ENCODE data around the gene IMP3. TPM values are rescaled to one million over a fixed set of nuclear protein-coding genes. Genes with fewer than 3 reads are reported as not detected.

Gene IMP3
- total and polyA plus RNA-seq, 4 donors = 45.2 to 94.8 (median 69.6) TPM

GRCh38 chr15:75672646-75673425 is 32.8 kb upstream of the IMP3 start:
- no peak for DNase-seq (ENCODE audit: low spot score)
- Histone ChIP-seq H3K4me3 (ENCODE audit: low read depth in 1 of 3, low read length in 3 of 3) (no peak overlapping the region), H3K4me1 (ENCODE audit: control insufficient read depth in 4 of 4, insufficient read depth in 4 of 4, low read length in 3 of 4) (peaks cover 0 to 2% (median 0%) of the 10 kb centered on the region in 4 donors), H3K27me3 (ENCODE audit: control insufficient read depth in 4 of 4, insufficient read depth in 4 of 4, low read length in 3 of 4) (no peaks in the 10 kb centered on the region), H3K9me3 (ENCODE audit: control insufficient read depth in 4 of 4, low read length in 3 of 4) (no peaks in the 10 kb centered on the region), H3K27ac (ENCODE audit: low read depth in 1 of 2, low read length in 2 of 2) (no peak overlapping the region), H3K9ac (ENCODE audit: low read depth in 1 of 2, low read length in 2 of 2) (no peak overlapping the region), H3K36me3 (ENCODE audit: control insufficient read depth in 4 of 4, insufficient read depth in 3 of 4, low read depth in 1 of 4, low read length in 3 of 4) (no peaks in the 10 kb centered on the region)
- TF ChIP-seq CTCF (IDR thresholded peaks at IDR 0.05; ENCODE audit: low read depth, low read length, missing input control) (no peak), SP1 (IDR thresholded peaks at IDR 0.05) (no peak), REST (IDR thresholded peaks at IDR 0.05) (no peak), YY1 (IDR thresholded peaks at IDR 0.05) (no peak)
- 76% methylated on average over 14 of the region's 14 CpGs for WGBS

GRCh38 chr15:75671730-75672602 is 31.9 kb upstream of the IMP3 start:
- 84% methylated on average over 11 of the region's 11 CpGs for WGBS
- H3K4me3 ChIP-seq (ENCODE audit: low read depth in 1 of 3, low read length in 3 of 3) = no peak overlapping the region
- no peaks in the 10 kb centered on the region for H3K27me3 ChIP-seq (ENCODE audit: control insufficient read depth in 4 of 4, insufficient read depth in 4 of 4, low read length in 3 of 4)
- no peak for TF ChIP-seq JUND (IDR thresholded peaks at IDR 0.05)
- no peak for TF ChIP-seq GABPA (IDR thresholded peaks at IDR 0.05 in 1 of 2, conservative IDR thresholded peaks at IDR 0.05 in 1 of 2)
- DNase-seq (ENCODE audit: low spot score) = no peak
- no peak overlapping the region for H3K27ac ChIP-seq (ENCODE audit: low read depth in 1 of 2, low read length in 2 of 2)
- H3K9ac ChIP-seq (ENCODE audit: low read depth in 1 of 2, low read length in 2 of 2) = no peak overlapping the region
- no peaks in the 10 kb centered on the region for H3K9me3 ChIP-seq (ENCODE audit: control insufficient read depth in 4 of 4, low read length in 3 of 4)
- H3K4me1 ChIP-seq (ENCODE audit: control insufficient read depth in 4 of 4, insufficient read depth in 4 of 4, low read length in 3 of 4) = peaks cover 0 to 2% (median under 1%) of the 10 kb centered on the region in 4 donors
- H3K36me3 ChIP-seq (ENCODE audit: control insufficient read depth in 4 of 4, insufficient read depth in 3 of 4, low read depth in 1 of 4, low read length in 3 of 4) = no peaks in the 10 kb centered on the region

GRCh38 chr15:75669879-75670212 is 29.8 kb upstream of the IMP3 start:
- WGBS = 85% methylated on average over 6 of the region's 6 CpGs
- no peaks in the 10 kb centered on the region for H3K27me3 ChIP-seq (ENCODE audit: control insufficient read depth in 4 of 4, insufficient read depth in 4 of 4, low read length in 3 of 4)
- H3K9ac ChIP-seq (ENCODE audit: low read depth in 1 of 2, low read length in 2 of 2) = no peak overlapping the region
- no peaks in the 10 kb centered on the region for H3K9me3 ChIP-seq (ENCODE audit: control insufficient read depth in 4 of 4, low read length in 3 of 4)
- no peaks in the 10 kb centered on the region for H3K36me3 ChIP-seq (ENCODE audit: control insufficient read depth in 4 of 4, insufficient read depth in 3 of 4, low read depth in 1 of 4, low read length in 3 of 4)
- no peak overlapping the region for H3K27ac ChIP-seq (ENCODE audit: low read depth in 1 of 2, low read length in 2 of 2)
- H3K4me3 ChIP-seq (ENCODE audit: low read depth in 1 of 3, low read length in 3 of 3) = no peak overlapping the region
- DNase-seq (ENCODE audit: low spot score) = no peak
- peaks cover 0 to 13% (median 8%) of the 10 kb centered on the region in 4 donors for H3K4me1 ChIP-seq (ENCODE audit: control insufficient read depth in 4 of 4, insufficient read depth in 4 of 4, low read length in 3 of 4)
- no peak for TF ChIP-seq RAD21 (IDR thresholded peaks at IDR 0.05)
- no peak for TF ChIP-seq REST (IDR thresholded peaks at IDR 0.05)
- TF ChIP-seq HNF4G (IDR thresholded peaks at IDR 0.05) = no peak
- TF ChIP-seq ATF3 (IDR thresholded peaks at IDR 0.05) = no peak
- no peak for TF ChIP-seq FOXA1 (IDR thresholded peaks at IDR 0.05)
- no peak for TF ChIP-seq SP1 (IDR thresholded peaks at IDR 0.05)
- TF ChIP-seq NR2F2 (IDR thresholded peaks at IDR 0.05) = no peak
- no peak for TF ChIP-seq GABPA (IDR thresholded peaks at IDR 0.05 in 1 of 2, conservative IDR thresholded peaks at IDR 0.05 in 1 of 2)
- TF ChIP-seq YY1 (IDR thresholded peaks at IDR 0.05) = no peak
- TF ChIP-seq JUND (IDR thresholded peaks at IDR 0.05) = no peak
- TF ChIP-seq EGR1 (IDR thresholded peaks at IDR 0.05; ENCODE audit: low read depth in 2 of 2) = no peak
- TF ChIP-seq HNF4A (conservative IDR thresholded peaks at IDR 0.05) = no peak
- no peak for TF ChIP-seq TAF1 (conservative IDR thresholded peaks at IDR 0.05)
- TF ChIP-seq MAX (IDR thresholded peaks at IDR 0.05) = no peak
- no peak for TF ChIP-seq FOXA2 (IDR thresholded peaks at IDR 0.05)
